NCI-H1694 treated with DMSO at 0.1 percent for 48 hours (cell line): ENCODE data around the gene FAM25G.
"Not testable (repeated sequence)": the region's sequence is repeated elsewhere in the genome, so short reads cannot be mapped to it uniquely, and the experiment has no call there.

Source experiments
- DNase-seq: peaks from one replicate; lab custom pipeline; 2025; lab: John Stamatoyannopoulos, UW

The FAM25G gene

GRCh38 chr10:47491600-47491999 lies at the start of gene FAM25G:
Gene FAM25G, minus strand, starts transcription at chr10:47491700. Its CDS starts 26 bp downstream, at chr10:47491674.
- not testable (repeated sequence) for DNase-seq

GRCh38 chr10:47536430-47536829 lies 44.9 kb upstream of the FAM25G start:
- not testable (repeated sequence) for DNase-seq

DNA sequence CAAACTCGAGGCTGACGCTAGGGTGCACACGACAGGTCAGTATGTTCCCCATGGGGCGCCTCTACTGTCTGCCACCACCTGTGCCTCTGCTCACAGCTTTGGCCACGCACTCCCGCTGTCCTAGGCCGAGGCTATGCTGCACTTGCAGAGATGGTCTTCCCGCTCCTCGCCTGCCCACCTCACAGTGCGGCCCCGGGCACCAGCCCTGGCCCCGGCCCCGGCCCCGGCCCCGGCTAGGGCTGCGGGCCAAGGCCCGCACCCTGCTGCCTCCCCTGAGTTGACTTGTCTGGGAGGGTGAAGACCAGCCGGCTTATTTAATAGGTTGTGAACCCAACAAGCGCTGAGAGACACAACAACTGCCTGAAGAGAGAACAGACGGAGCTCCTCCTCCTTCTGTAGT lies 32.0 kb upstream of the FAM25G start, which contains the start of gene AGAP9:
AGAP9 (minus strand) TSS at position 164 of the 400 bp plus-strand sequence; CDS start at position 52, 112 bp downstream.
- DNase-seq, result not testable (repeated sequence)

GRCh38 chr10:47502313-47502712 lies 10.8 kb upstream of the FAM25G start:
- not testable (repeated sequence) for DNase-seq

- not testable (repeated sequence) for DNase-seq
Measured at GRCh38 chr10:47494226-47494625, 2.7 kb upstream of the FAM25G start.

- DNase-seq, result not testable (repeated sequence)
Measured at GRCh38 chr10:47489630-47490029, 1.9 kb downstream of the FAM25G start.

DNA sequence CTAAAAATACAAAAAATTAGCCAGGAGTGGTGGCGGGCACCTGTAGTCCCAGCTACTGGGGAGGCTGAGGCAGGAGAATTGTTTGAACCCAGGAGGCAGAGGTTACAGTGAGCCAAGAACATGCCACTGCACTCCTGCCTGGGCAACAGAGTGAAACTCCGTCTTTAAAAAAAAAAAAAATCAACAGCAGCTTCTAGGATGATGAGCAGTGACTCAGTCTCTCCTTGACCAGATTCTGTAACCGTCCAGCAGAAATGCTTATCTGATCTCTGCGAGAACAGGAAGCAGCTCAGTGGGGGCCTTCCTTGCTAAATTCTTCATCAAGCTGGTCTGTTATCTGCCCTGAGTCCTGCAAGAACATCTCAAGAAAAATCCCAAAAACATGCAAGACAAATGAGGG lies 5.6 kb downstream of the FAM25G start:
- DNase-seq, result not testable (repeated sequence)

DNA sequence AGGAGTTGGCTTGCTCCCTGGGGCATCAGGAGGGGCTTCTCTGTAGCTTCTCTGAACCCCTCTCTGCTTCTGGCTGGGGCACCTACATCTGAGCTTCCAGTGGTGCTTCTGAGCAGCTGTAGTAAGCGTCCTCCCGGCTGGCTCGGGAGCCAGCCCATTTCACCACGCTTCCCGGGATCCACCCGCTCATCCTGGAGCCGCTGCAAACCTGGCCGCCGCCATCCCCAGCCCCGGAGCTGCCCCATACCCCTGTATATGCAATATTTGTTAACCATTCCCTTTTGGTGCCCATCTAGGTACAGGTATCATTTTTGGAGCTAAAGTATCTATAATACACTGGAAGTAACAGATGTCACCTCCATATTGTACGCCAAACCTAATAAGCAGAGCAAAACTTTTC lies 6.7 kb downstream of the FAM25G start:
- DNase-seq, result not testable (repeated sequence)

DNA sequence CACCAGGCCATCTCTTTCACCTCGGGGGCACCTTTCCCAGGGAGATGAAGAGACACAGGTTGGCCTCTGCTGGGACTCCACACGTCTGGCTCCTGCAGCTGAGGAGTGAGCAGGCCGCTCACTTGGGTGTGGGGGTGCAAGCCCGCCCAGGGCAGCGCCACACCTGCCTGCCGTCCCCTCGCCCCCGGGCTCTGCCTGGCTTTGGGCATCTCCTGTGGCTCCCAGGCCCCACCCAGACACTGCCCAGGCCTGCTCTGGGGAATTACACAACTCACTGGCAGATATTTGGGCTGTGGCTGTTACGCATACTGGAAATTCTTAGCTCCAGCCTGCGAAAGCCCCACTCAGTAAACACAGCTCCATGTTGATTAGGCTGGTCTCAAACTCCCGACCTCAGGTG lies 7.6 kb downstream of the FAM25G start, which contains the start of gene ANXA8:
ANXA8 (minus strand) TSS at position 193 of the 400 bp plus-strand sequence; CDS start at position 11, 182 bp downstream.
- not testable (repeated sequence) for DNase-seq

DNA sequence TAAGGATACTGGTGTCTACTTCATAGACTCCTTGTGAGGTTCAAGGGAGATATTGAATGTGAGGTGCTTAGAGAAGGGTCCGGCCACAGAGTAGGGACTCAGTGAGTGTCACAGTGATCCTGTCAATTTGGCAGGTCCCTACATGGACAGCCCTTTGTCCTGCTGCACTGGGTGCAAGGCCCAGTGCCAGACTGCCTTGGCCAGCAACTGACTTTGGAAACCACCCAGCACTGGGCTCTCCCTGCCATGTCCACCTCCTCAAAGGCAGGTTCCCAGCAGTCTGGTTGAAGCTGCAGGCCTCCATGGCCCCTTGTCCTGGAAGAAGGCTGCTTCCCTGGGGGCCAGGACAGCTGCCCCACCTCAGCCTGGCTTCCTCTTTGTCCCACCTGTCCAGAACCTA lies 9.1 kb downstream of the FAM25G start:
- DNase-seq, result not testable (repeated sequence)

DNA sequence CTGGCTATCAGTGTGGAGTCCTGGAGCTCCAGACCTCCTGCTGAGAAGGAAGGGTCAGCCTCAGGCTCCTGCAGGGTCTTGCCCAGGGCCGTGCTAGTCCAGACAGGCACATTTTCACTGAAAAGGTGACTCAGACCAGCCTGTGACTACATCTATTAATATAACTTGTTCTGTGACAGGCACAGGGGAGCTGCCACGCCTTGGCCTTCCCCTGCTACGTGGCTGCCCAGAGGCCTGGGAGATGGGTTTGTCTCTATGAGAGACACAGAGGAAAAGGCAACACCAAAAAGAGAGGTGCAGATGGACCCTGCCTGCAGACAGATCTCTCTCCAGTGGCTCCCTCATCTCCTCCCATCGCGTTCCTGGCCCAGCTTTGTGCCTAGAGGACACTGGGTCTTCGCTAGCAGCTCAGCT lies 9.7 kb downstream of the FAM25G start:
- not testable (repeated sequence) for DNase-seq

- not testable (repeated sequence) for DNase-seq
Measured at GRCh38 chr10:47481182-47481766, 10.2 kb downstream of the FAM25G start.

DNA sequence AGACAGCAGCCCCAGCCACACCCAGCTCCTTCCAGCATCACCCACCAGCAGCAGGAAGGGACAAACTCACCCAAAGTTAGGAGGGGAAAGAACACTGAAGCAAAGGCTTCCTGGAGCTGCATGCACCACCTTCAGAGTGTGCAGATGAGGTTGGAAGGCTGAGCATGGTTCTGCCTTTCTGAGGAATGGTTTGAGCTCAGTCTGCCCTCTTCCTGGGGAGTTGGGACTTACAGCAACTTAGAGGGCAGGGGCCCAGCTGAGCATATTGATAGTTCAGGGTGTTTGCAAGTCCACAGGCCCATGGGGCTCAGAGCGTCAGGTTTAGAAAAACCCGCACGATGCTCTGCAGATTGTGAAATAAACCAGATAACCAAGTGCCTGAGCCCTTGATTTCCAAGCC lies 11.4 kb downstream of the FAM25G start:
- not testable (repeated sequence) for DNase-seq

DNA sequence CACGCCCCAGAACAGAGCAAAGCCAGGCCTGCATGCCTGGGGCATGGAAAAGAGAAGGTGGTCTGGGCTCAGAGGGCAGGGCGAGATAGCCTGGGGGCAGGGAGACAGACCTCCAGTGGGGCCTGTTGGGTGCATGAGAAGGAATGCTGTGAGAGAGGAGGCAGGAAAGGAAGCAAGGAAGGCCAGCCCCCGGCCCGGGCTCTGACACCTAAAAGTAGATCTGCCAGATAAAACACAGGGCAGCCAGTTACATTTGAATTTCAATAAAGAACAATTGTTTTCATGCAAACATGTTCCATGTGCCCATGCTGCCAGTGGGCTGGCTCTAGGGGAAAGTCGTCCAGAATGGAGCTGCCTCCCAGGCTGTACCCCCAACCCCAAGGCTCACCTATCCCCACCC lies 13.4 kb downstream of the FAM25G start:
- DNase-seq, result not testable (repeated sequence)

- not testable (repeated sequence) for DNase-seq
Measured at GRCh38 chr10:47477078-47477477, 14.4 kb downstream of the FAM25G start.

GRCh38 chr10:47475101-47475500 lies 16.4 kb downstream of the FAM25G start:
- DNase-seq, result not testable (repeated sequence)

DNA sequence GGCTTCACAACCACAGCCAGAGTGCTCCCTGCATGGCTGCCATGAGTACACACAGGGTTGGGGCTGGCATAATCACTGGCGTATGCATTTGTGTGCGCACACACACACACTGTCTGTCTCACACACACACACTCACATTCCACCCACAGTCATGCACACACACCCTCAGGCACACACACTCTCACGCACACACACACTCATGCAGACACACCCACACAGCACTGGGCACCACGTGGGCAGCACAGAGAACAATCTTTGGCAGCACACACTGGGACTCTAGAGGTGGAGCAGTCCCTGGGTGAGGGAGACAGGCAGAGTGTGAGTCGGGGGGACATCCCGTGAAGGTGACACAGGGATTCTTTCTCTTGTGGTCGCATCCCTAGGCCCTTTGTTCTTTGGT lies 18.0 kb downstream of the FAM25G start:
- not testable (repeated sequence) for DNase-seq

DNA sequence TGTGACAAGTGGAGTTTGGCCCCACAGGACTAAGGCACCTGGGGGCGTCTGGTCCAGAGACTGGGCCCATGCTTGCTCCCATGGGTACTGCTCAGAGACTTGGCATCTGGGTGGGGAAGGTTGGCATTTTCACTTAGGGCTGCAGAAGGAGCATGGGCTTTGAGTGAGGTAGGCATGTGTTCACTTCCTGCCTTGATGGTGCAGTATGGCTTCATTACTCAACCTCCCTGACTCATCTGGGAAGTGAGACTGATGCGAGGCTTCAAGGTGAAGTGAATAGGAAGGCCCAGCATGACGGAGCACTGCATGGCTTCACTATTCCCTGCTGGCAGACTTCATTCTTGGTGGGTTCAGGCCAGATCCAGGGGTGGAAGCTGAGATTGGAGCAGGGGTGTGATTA lies 18.9 kb downstream of the FAM25G start:
- not testable (repeated sequence) for DNase-seq

GRCh38 chr10:47472072-47472471 lies 19.4 kb downstream of the FAM25G start:
- not testable (repeated sequence) for DNase-seq

GRCh38 chr10:47468731-47469528 lies 22.6 kb downstream of the FAM25G start:
- DNase-seq, result not testable (repeated sequence)

- DNase-seq, result not testable (repeated sequence)
Measured at GRCh38 chr10:47467957-47468356, 23.5 kb downstream of the FAM25G start.

- DNase-seq, result not testable (repeated sequence)
Measured at GRCh38 chr10:47467458-47467857, 24.0 kb downstream of the FAM25G start.
